GM06990 (cell line): ENCODE measurements around the gene UBASH3A.

Experiments
- DNase-seq: peaks from one replicate; pipeline ENCODE4 v3.0.0-alpha.2; 2011; ENCODE audit not compliant: insufficient read length; ENCODE audit errors: extremely low read depth
- H3K27me3 ChIP-seq: replicated peaks from 2 replicates; pipeline ENCODE4 v1.6.0; 2011; ENCODE audit warnings: low read length; ENCODE audit not compliant: control insufficient read depth, insufficient read depth
- H3K36me3 ChIP-seq: 2 replicates; pipeline ENCODE4 v1.5.1; 2011; ENCODE audit warnings: low read length; ENCODE audit not compliant: control insufficient read depth, insufficient read depth
- H3K4me3 ChIP-seq: replicated peaks from 2 replicates; pipeline ENCODE4 v1.5.1; 2011; ENCODE audit warnings: low read depth, mild to moderate bottlenecking, control low read depth, low read length
- CTCF ChIP-seq: IDR thresholded peaks from 2 replicates; pipeline ENCODE4 v1.5.1; 2011; ENCODE audit warnings: low read length, control low read depth, mild to moderate bottlenecking, inconsistent platforms; ENCODE audit not compliant: insufficient read depth, poor library complexity, severe bottlenecking

Gene UBASH3A

DNA sequence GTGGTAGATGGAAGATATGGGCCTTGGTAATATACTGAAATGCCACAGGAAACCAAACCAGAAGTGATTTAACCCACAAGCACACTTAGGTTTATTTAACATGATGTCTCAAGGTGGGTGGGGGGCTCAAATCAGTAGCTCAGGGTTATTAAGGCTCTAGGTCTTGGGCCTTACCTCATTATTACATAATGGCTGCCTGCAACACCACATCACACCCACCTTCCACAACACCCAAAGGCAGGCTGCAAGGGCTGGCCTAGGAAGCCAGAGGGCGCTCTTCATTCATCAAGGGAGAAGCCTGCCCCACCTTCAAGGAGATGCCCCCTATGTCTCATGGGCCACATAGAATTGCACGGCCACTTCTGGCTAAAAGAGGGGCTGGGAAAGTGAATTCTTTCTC is 43.4 kb upstream of the UBASH3A start:
- H3K27me3 ChIP-seq, result no peaks in the 10 kb centered on the region; the same call in 1 of the 2 replicates
- H3K4me3 ChIP-seq, result no peak overlapping the region
- TF ChIP-seq CTCF, result peak; percentile 22
- H3K36me3 ChIP-seq, result no peaks in the 10 kb centered on the region
- no peak for DNase-seq

GRCh38 chr21:42361286-42361685 is 42.4 kb upstream of the UBASH3A start:
- H3K27me3 ChIP-seq, result no peaks in the 10 kb centered on the region; the same call in 1 of the 2 replicates
- no peak for TF ChIP-seq CTCF
- no peak for DNase-seq
- no peaks in the 10 kb centered on the region for H3K36me3 ChIP-seq
- H3K4me3 ChIP-seq, result no peak overlapping the region

DNA sequence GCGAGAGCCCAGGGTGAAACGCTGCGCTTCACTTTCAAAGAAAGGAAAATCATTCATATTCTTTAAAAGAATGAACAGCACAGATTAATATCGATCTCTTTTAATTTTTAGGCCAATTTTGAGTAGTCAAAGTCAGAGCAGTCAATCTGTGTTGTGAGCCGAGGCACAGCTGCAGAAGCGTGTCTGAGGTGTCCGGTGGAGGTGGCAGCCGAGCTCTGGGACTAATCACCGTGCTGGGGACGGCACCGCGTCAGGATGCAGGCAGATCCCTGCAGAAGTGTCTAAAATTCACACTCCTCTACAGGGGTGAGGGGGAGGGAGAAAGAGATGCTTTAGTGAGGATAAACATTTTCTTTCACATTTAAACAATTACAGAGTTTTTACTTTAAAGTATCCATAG is 41.5 kb upstream of the UBASH3A start:
- Histone ChIP-seq H3K36me3 (no peaks in the 10 kb centered on the region), H3K27me3 (no peaks in the 10 kb centered on the region; the same call in 1 of the 2 replicates), H3K4me3 (no peak overlapping the region)
- no peak for TF ChIP-seq CTCF
- DNase-seq, result no peak

DNA sequence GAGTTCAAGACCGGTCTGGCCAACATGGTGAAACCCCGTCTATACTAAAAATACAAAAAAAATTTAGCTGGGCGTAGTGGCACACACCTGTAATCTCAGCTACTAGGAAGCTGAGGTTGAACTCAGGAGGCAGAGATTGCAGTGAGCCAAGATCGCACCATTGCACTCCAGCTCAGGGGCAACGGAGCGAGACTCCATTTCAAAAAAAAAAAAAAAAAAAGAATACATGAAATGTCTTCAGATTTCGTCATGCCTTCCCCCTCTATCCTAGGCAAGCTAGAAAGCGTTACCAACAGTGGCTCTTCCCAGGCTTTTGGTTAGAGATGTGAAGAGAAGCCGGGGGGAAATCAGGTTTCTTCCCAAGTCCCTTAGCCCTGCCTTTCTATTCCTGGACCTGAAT is 41.0 kb upstream of the UBASH3A start:
- no peak for TF ChIP-seq CTCF
- no peak for DNase-seq
- Histone ChIP-seq H3K27me3 (no peaks in the 10 kb centered on the region; the same call in 1 of the 2 replicates), H3K4me3 (no peak overlapping the region), H3K36me3 (no peaks in the 10 kb centered on the region)

GRCh38 chr21:42363312-42363711 is 40.4 kb upstream of the UBASH3A start:
- Histone ChIP-seq H3K27me3 (no peaks in the 10 kb centered on the region; the same call in 1 of the 2 replicates), H3K4me3 (no peak overlapping the region), H3K36me3 (no peaks in the 10 kb centered on the region)
- no peak for TF ChIP-seq CTCF
- DNase-seq, result no peak

GRCh38 chr21:42364304-42364865 is 39.3 kb upstream of the UBASH3A start:
- Histone ChIP-seq H3K27me3 (no peaks in the 10 kb centered on the region; the same call in 1 of the 2 replicates), H3K4me3 (no peak overlapping the region), H3K36me3 (no peaks in the 10 kb centered on the region)
- DNase-seq, result no peak
- TF ChIP-seq CTCF, result no peak
